IgD-negative memory B cell (primary cell): Measurements from ENCODE around the gene HTR2A. TPM values are rescaled to one million over a fixed set of nuclear protein-coding genes. Genes with fewer than 3 reads are reported as not detected.
"Not testable (repeated sequence)": the region's sequence is repeated elsewhere in the genome, so short reads cannot be mapped to it uniquely, and the experiment has no call there.

ENCODE experiments used
- H3K27ac Mint-ChIP-seq, 3 donors: one replicate each; pipeline ENCODE4 v1.8.0; 2020 to 2022; ENCODE audit warnings: mild to moderate bottlenecking in 3 of 3, mixed read lengths in 3 of 3, moderate library complexity in 1 of 3
- H3K27me3 Mint-ChIP-seq: one replicate; pipeline ENCODE4 v1.8.0; 2021; ENCODE audit warnings: mixed read lengths
- H3K36me3 Mint-ChIP-seq: one replicate; pipeline ENCODE4 v1.8.0; 2020; ENCODE audit warnings: mild to moderate bottlenecking, mixed read lengths
- H3K4me1 Mint-ChIP-seq, 3 donors: one replicate each; pipeline ENCODE4 v1.8.0; 2020 to 2022; ENCODE audit warnings: mixed read lengths in 3 of 3, mild to moderate bottlenecking in 1 of 3
- H3K4me3 Mint-ChIP-seq, 4 donors: one replicate each; pipeline ENCODE4 v1.8.0; 2020 to 2022; ENCODE audit warnings: mild to moderate bottlenecking in 4 of 4, mixed read lengths in 4 of 4, moderate library complexity in 3 of 4
- H3K9me3 Mint-ChIP-seq, 3 donors: one replicate each; pipeline ENCODE4 v1.8.0; 2020 to 2021; ENCODE audit warnings: mixed read lengths in 3 of 3, mild to moderate bottlenecking in 1 of 3
- polyA plus RNA-seq: library from polyadenylated mRNA; unstranded; fragments of 300-500 nt; fragmentation: Illumina TruSeq; gene quantifications from one replicate; pipeline ENCODE4 v1.2.3, GENCODE V29; 2021

The HTR2A gene
- polyA plus RNA-seq, 1 donor from 2014 or later: not detected

- peaks cover 9% of the 10 kb centered on the region for H3K36me3 Mint-ChIP-seq
- peaks cover 0 to 18% (median 17%) of the 10 kb centered on the region in 3 donors for H3K9me3 Mint-ChIP-seq
- H3K27me3 Mint-ChIP-seq: peaks cover 5% of the 10 kb centered on the region
- H3K4me1 Mint-ChIP-seq: peaks cover 0 to 2% (median 0%) of the 10 kb centered on the region in 3 donors
- H3K27ac Mint-ChIP-seq: no peak overlapping the region
- H3K4me3 Mint-ChIP-seq: no peak overlapping the region
Observed at GRCh38 chr13:46812301-46812797, 84.5 kb downstream of the HTR2A start.

- no peak overlapping the region for H3K27ac Mint-ChIP-seq
- peaks cover 0 to 17% (median 16%) of the 10 kb centered on the region in 3 donors for H3K9me3 Mint-ChIP-seq
- H3K27me3 Mint-ChIP-seq: peaks cover 7% of the 10 kb centered on the region
- peaks cover 0 to 2% (median 0%) of the 10 kb centered on the region in 3 donors for H3K4me1 Mint-ChIP-seq
- H3K36me3 Mint-ChIP-seq: peaks cover 9% of the 10 kb centered on the region
- H3K4me3 Mint-ChIP-seq: no peak overlapping the region
Observed at GRCh38 chr13:46810440-46810839, 86.4 kb downstream of the HTR2A start.

DNA sequence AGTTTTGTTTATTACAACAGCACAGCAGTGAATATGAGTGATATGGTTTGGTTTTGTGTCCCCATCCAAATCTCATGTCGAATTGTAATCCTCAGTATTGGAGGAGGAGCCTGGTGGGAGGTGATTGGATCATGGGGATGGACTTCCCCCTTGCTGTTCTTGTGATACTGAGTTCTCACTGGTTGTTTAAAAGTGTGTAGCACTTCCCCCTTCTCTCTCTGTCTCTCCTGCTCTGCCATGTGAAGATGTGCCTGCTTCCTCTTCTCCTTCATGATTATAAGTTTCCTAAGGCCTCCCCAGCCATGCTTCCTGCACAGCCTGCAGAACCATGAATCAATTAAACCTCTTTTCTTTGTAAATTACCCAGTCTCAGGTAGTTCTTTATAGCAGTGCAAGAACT is 91.9 kb downstream of the HTR2A start:
- not testable (repeated sequence) for H3K27ac Mint-ChIP-seq, H3K4me3 Mint-ChIP-seq

GRCh38 chr13:46804391-46804815 is 92.5 kb downstream of the HTR2A start:
- Mint-ChIP-seq H3K27ac (no peak overlapping the region), H3K36me3 (no peaks in the 10 kb centered on the region), H3K4me3 (no peak overlapping the region), H3K27me3 (peaks cover 4% of the 10 kb centered on the region), H3K4me1 (no peaks in the 10 kb centered on the region), H3K9me3 (peaks cover 0 to 3% (median 0%) of the 10 kb centered on the region in 3 donors)

More for the DNA sequence above, 91.9 kb downstream of the HTR2A start:
- H3K9me3 Mint-ChIP-seq, H3K36me3 Mint-ChIP-seq, H3K27me3 Mint-ChIP-seq, H3K4me1 Mint-ChIP-seq: not testable (repeated sequence)

DNA sequence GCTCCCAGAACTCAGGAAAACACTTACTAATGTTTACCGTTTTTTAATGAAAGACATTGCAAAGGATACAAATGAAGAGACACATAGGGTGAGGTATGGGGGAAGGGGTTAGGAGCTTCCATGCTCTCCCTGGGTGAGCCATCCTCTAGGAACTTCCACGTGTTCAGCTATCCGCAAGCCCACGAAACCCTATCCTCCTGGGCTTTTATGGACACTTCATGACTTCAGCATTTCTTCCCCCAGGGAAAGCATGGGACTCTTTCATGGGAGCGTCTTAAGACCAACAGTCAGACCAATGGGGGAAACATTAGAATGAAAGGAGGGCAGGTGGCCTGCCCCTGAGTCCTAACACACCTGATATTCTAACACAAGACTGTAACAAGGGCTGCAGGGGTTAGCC is 93.3 kb downstream of the HTR2A start:
- Mint-ChIP-seq H3K27ac (no peak overlapping the region), H3K4me3 (no peak overlapping the region), H3K27me3 (peaks cover 4% of the 10 kb centered on the region), H3K36me3 (no peaks in the 10 kb centered on the region), H3K4me1 (no peaks in the 10 kb centered on the region), H3K9me3 (peaks cover 0 to 3% (median 0%) of the 10 kb centered on the region in 3 donors)

- Mint-ChIP-seq H3K27me3 (peaks cover 2% of the 10 kb centered on the region), H3K9me3 (peaks cover 0 to 3% (median 0%) of the 10 kb centered on the region in 3 donors), H3K4me3 (no peak overlapping the region), H3K36me3 (no peaks in the 10 kb centered on the region), H3K27ac (no peak overlapping the region), H3K4me1 (peaks cover 5 to 6% (median 5%) of the 10 kb centered on the region in 3 donors)
Observed at GRCh38 chr13:46801858-46802257, 95.0 kb downstream of the HTR2A start.

DNA sequence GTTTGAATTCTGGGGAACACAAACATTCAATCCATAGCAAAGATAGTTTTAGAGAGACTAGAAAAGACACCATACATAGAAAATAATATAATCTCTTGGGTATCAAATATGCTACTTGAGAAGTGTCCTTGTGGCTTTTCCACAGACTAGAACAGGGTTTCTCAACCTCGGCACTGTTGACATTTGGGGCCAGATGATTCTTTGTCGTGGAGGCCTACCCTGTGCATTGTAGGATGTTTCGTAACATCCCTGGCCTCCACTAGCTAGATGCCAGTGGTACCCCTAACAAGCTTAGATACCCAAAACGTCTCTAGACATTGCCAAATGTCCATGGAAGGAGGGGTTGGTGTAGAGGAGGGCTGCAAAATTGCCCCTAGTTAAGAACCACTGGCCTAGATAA is 97.7 kb downstream of the HTR2A start:
- Mint-ChIP-seq H3K36me3 (no peaks in the 10 kb centered on the region), H3K9me3 (no peaks in the 10 kb centered on the region), H3K4me3 (peak overlapping the region in 2 of 4 donors; percentile 58 to 70), H3K4me1 (peaks cover 15 to 21% (median 18%) of the 10 kb centered on the region in 3 donors), H3K27ac (no peak overlapping the region), H3K27me3 (peaks cover 2% of the 10 kb centered on the region)

DNA sequence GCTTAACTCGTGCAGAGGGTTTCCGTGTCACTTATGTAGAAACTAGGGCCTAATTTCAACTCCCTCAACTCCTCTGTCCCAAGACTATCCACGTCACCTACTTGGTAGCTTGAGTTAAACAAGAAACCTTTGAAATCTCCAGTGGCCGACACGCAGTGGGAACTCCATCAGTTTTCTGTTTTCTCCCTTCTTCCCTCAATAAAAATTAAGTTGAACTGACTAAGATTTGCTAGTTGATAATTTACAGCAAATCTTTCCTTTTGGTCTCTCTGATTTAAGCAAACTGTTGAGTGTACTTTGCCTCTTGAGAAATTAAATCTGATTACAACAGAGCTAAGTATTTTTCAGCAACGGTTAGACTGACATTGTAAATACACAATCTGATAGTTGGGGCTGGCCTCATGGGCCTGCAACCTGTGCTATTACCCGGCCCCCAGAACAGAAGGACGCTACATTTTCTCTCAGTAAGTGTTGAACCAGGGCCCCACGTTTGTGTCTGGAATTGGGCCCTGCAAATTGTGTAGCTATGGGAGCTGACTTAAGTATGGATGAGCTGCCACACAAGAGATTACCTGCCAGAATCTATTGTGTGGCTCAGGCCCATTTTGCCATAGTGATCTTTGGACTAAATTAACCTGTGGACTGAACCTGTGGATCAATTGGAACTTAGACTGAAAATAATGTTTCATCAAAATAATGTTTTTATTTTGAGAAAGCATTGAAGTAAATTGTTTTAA is 99.2 kb downstream of the HTR2A start:
- Mint-ChIP-seq H3K4me3 (peak overlapping the region; percentile 94 to 99 (median 97)), H3K27ac (peak overlapping the region; percentile 83 to 99 (median 97)), H3K4me1 (peaks cover 15 to 29% (median 24%) of the 10 kb centered on the region in 3 donors), H3K27me3 (peaks cover 2% of the 10 kb centered on the region), H3K9me3 (no peaks in the 10 kb centered on the region), H3K36me3 (no peaks in the 10 kb centered on the region)

- H3K27me3 Mint-ChIP-seq: peaks cover 2% of the 10 kb centered on the region
- H3K4me1 Mint-ChIP-seq: peaks cover 15 to 29% (median 24%) of the 10 kb centered on the region in 3 donors
- H3K36me3 Mint-ChIP-seq: no peaks in the 10 kb centered on the region
- peak within 1 kb of the TSS; percentile 83 to 99 (median 97) for H3K27ac Mint-ChIP-seq
- peak within 1 kb of the TSS; percentile 94 to 99 (median 97) for H3K4me3 Mint-ChIP-seq
- no peaks in the 10 kb centered on the region for H3K9me3 Mint-ChIP-seq
Observed at GRCh38 chr13:46796515-46797474, 100.1 kb downstream of the HTR2A start, which contains the start of gene ESD. TSS of gene ESD (minus strand) at chr13:46797161. CDS start at chr13:46791413, 5,748 bp downstream.

DNA sequence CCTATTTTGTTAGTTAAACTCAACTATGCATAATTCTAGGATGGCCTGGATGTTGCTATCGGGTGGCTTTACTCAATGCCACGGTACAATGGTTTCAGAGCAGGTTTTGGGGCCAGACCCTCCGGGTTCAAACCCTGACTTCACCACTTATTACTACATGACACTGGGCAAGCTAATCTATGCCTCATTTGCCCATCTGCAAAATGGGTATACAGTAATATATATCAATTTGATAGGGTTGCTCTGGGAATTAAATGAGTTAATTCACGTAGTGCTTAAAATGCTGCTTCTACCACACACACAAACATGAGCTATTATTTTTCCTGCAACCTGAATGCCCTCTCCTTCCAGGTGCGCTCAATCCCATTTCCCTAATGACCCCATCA is 100.7 kb downstream of the HTR2A start:
- peak overlapping the region; percentile 83 to 99 (median 97) for H3K27ac Mint-ChIP-seq
- H3K9me3 Mint-ChIP-seq: no peaks in the 10 kb centered on the region
- peaks cover 2% of the 10 kb centered on the region for H3K27me3 Mint-ChIP-seq
- peak overlapping the region; percentile 94 to 99 (median 97) for H3K4me3 Mint-ChIP-seq
- no peaks in the 10 kb centered on the region for H3K36me3 Mint-ChIP-seq
- H3K4me1 Mint-ChIP-seq: peaks cover 15 to 29% (median 24%) of the 10 kb centered on the region in 3 donors

GRCh38 chr13:46795321-46795720 is 101.5 kb downstream of the HTR2A start:
- H3K4me1 Mint-ChIP-seq: peaks cover 15 to 29% (median 24%) of the 10 kb centered on the region in 3 donors
- no peaks in the 10 kb centered on the region for H3K27me3 Mint-ChIP-seq
- peak overlapping the region in 1 of 3 donors; percentile 59 for H3K27ac Mint-ChIP-seq
- peak overlapping the region in 3 of 4 donors; percentile 10 to 99 (median 66) for H3K4me3 Mint-ChIP-seq
- no peaks in the 10 kb centered on the region for H3K9me3 Mint-ChIP-seq
- peaks cover 6% of the 10 kb centered on the region for H3K36me3 Mint-ChIP-seq

DNA sequence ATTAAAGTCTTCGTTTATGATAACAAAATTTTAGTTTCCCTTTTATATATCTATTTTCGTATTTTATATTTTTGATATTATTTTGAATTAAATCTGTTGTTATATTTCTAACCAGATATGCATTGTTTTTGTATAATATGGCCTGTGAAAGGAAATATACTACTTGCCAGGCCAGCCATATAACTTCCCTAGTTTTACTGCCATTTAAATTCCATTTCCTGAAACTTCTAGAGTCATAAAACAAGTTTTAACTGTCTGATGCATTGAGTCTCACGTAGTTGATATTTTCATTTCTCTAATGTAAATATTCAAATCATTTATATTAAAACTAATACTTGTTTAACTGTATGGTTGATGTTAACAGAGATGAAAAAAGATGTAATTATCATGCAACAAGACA is 113.3 kb downstream of the HTR2A start:
- H3K4me3 Mint-ChIP-seq: no peak overlapping the region
- H3K4me1 Mint-ChIP-seq: no peaks in the 10 kb centered on the region
- no peaks in the 10 kb centered on the region for H3K27me3 Mint-ChIP-seq
- no peak overlapping the region for H3K27ac Mint-ChIP-seq
- peaks cover 2% of the 10 kb centered on the region for H3K36me3 Mint-ChIP-seq
- no peaks in the 10 kb centered on the region for H3K9me3 Mint-ChIP-seq

DNA sequence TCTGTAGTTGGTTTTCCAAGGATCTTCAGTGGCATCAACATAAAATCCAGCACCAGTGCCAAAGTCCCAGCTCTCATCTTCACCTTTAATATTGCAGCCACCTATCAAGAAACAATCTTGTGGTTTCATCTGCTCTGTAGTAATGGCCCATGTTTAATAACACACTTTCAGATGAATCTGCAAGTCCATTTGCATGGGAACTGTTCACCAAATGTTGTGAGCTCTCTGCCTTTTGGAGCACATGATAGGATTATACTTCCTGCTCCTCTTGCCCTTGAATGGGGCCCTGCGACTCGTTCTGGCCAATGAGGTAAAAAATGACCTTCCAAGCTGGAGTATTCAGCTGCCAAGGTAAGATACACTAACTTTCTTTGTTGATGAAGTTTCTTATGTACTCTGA is 114.2 kb downstream of the HTR2A start:
- Mint-ChIP-seq H3K9me3 (no peaks in the 10 kb centered on the region), H3K27me3 (no peaks in the 10 kb centered on the region), H3K27ac (no peak overlapping the region), H3K36me3 (peaks cover 2% of the 10 kb centered on the region), H3K4me1 (no peaks in the 10 kb centered on the region), H3K4me3 (no peak overlapping the region)

GRCh38 chr13:46782066-46782465 is 114.8 kb downstream of the HTR2A start:
- Mint-ChIP-seq H3K27ac (no peak overlapping the region), H3K27me3 (no peaks in the 10 kb centered on the region), H3K9me3 (no peaks in the 10 kb centered on the region), H3K4me1 (no peaks in the 10 kb centered on the region), H3K4me3 (no peak overlapping the region), H3K36me3 (peaks cover 2% of the 10 kb centered on the region)
